A172 (cell line): ENCODE data around the gene SPATA3. TPM values are rescaled to one million over a fixed set of nuclear protein-coding genes. Genes with fewer than 3 reads are reported as not detected.
A peak's percentile ranks its signal among the peaks of the same experiment; 100 is the strongest.

Experiments used
- DNase-seq: peaks from one replicate; pipeline ENCODE4 v3.0.0-alpha.2; 2015; ENCODE audit warnings: low spot score
- total RNA-seq: library from RNA; depleted of rRNA; stranded (reverse); fragments of >200 nt; shearing (Covaris generic); gene quantifications from 2 replicates; pipeline ENCODE4 v1.2.3, GENCODE V29; 2014

The SPATA3 gene
- total RNA-seq, 1 experiment from 2014 or later: not detected

DNA sequence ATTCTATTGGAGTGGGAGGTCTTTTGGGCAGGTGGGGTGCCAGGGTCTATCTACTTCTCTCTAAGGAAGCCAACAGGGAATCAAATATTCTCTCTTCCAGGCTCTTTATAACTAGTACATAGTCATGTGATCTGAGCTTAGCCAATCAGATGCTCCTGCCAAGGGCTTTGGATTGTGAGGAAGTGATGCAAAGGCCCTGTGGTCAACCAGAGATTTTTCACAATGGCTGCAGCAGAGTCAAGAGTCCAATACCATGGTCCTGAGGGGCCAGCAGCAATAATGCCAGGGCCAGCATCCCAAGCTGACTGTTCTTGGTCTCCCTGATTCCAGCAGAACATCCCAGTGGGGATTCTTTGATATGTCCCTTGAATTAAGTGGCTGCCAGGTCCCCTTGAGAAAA, 33.0 kb downstream of the SPATA3 start:
- no peak for DNase-seq

- no peak for DNase-seq
Observed at GRCh38 chr2:231029563-231029962, 33.6 kb downstream of the SPATA3 start.

DNA sequence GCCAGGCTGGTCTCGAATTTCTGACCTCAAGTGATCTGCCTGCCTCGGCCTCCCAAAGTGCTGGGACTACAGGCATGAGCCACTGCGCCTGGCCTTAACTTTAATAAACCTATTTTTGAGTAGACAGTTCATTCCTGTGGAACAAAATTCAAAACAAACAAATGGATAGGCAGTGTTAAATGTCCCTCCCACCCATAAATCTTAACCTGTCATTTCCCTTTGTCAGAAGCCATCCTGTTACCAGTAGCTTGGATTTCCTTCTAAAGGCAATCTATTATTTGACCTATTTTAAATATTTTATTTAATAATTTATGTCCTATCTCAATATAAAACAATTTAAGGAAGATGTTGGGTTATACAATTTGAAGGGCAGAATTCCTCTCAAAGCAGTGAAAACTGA, 34.8 kb downstream of the SPATA3 start:
- DNase-seq: no peak

DNA sequence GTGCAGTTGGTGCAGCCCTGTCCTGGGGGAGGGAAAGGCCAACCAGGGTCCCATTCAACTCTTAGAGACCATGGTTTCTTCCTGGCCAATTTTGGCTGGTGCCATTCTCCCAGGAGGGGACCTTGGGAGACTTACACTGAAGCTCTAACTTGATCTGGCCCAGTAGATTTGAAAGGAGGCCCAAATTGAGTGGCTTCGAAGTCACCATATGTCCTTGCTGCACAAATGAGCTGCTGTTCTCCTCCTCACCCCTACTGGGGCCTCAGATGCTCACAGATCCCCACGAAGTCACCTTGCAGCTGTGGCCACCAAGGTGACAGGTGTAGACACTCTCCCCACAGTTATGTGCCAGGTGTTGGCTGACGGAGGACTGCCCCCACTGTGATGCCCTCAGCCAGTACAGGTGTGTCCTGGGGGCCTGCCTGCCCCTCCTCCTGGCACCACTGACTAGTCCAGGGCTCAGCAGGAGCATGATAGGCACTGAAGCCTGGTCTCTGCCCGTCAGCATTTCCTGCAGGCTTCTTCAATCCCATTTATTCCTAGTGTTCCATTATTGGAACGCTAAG, 36.7 kb downstream of the SPATA3 start:
- DNase-seq: no peak

DNA sequence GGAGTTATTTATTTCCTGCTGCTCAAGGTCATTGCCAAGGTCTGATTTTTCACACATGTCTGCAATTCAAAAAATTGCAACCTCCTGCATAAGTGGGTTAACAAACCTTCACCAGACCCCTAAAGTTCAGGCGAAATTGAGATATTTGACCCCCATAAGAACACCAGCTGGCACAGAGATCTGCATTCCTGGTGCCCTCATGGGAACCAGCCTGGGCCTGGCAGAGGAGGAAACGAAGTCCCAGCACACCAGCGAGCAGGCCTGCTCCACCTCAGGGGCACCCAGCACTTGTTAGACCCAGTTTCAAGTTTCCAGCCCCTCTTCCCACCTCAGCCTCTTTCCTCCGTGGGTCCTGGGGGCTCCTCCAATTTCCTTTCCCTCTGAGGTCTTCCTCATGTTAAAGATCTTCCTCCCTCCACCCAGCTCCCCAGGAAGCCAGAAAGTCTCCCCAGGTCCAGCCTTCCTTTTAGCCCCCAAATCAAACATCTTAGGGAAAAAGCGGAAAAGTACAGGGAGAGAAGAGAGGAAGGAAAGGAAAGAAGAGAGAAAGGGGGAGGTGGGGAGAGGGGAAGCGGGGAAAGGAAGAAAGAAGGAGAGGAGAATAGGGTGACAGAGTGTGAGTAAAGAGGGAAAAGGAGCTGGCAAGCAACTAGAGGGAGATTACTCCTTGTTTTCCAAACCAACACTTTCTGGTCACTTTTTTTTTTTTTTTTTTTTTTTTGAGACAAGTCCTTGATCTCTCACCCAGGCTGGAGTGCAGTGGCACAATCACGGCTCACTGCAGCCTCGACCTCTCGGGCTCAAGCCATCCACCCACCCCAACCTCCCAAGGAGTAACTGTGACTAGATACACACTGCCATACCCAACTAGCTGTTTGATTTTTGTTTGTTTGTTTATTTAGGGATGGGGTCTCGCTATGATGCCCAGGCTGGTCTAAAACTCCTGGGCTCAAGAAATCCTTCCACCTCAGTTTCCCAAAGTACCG, 37.5 kb downstream of the SPATA3 start:
- DNase-seq: no peak

DNA sequence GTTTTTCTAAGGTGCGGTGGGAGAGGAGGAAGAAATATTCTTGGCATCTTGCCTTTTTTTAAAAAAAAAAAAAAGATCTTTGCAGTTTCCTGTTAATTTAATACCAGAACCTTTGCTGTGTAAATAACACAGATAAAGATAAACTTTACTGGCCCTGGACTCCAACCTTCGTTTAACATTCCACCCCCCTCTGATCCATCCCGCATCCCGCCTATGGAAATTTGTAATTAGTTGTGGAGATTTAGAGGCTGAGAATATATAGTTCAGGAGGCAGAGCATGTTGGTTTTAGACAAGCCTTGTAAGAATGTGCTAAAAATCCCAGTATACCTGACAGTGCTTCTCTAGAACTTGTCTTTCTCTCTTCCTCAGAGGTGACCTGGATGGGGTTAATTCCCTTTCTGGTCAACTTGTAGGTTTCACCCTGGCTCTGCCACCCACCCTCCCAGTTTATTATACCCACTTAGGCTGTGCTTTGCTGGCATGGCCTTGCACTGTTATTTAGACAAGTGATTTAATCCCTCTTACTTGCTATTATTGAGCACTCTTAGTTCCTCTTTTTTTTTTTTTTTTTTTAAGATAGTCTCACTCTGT, 38.5 kb downstream of the SPATA3 start:
- no peak for DNase-seq

- DNase-seq: no peak
Observed at GRCh38 chr2:231036131-231036530, 40.2 kb downstream of the SPATA3 start.

GRCh38 chr2:231036578-231037106, 40.7 kb downstream of the SPATA3 start:
- DNase-seq: no peak

DNA sequence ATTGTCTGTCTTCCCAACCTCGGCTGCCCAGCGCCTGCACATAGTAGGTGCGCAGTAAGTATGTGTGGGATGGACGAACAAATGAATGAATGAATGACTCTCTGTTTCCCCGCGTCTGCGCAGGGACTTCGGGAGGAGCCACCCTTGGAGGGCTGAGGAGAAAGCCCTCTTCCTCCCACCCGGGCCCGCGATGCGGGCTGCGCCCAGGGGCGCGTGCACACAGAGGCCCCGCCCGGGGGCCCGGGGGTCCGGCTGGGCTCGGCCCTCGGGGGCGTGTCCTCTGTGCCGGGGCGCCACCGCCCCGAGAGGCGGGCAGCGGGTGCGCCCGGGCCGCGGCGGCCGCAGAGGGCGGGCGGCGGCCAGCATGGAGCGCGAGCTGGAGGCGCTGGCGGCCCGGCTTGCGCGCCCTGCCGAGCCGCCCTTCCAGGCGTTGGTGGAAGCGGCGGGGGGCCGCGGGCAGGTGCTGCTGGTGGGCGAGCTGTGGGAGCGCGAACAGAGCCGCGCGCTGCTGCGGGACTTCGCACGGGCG, 41.3 kb downstream of the SPATA3 start, which contains the start of gene C2orf72:
Gene C2orf72, plus strand, starts transcription at position 322 of the 529 bp plus-strand sequence. Its CDS starts 43 bp downstream, at position 365.
- no peak for DNase-seq

DNA sequence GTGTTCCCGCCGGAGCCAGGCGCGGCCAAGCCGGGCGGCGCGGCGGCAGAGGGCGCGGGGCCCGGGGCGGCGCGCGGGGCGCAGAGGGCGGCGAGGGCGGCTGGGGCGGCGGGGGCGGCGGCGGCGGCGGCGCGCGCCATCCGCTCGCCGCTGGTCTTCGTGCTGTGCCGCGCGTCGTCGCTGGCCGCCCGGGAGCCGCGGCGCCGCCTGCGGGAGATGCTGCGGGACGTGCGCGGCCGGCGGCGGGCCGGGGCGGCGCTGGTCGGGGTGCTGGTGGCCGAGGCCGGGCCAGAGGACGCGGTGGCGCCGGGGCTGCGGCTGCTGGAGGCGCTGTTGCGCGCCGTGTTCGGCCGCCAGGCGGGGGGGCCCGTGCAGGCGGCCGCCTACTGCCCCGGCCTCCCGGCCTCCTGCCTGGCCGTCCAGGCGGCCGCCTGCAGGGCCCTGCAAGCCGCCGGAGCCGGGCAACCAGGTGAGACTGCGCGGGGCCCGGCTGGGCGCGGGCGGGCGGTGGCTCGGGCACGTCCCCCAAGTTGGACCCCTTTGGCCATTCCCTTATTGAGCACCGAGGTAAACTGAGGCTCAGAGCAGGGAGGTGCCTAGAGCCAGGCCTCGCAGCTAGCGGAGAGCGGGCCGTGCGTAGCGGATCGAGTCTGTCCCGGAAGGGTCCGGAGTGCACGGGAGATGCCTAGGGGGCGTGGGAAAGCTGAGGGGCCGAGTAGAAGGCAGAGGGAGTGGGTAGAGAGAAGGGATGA, 42.0 kb downstream of the SPATA3 start:
- DNase-seq: no peak

DNA sequence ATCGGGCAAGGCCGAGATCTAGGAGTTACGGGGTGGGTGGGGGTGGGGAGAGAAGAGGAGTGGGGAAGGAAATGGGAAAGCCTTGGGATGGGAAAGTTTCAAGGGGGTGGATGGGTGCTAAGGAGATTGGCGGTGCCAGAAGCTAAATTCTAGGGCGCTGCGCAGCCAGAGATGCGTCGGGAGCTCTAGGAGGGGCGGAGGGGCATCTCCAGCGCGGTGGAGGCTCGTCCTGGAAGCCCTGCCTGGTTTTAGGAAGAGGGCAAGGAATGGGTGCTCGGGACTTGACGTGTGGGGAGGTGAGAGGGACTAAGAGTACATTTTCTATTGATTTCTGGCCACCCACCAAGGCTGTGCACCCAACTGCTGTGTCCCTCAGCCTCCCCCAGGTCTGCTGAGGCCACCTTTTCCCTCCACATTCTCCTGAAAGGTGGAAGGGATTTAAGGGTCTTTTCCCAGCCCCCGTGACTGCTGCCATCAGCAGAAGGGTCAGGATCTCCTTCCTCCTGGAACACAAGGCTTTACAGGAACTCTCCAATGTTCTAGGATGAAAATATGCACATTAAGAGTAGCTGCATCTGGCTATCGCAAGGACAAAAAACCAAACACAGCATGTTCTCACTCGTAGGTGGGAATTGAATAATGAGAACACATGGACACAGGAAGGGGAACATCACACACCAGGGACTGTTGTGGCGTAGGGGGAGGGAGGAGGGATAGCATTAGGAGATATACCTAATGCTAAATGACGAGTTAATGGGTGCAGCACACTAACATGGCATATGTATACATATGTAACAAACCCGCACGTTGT, 42.8 kb downstream of the SPATA3 start:
- DNase-seq: no peak

GRCh38 chr2:231039294-231039664, 43.4 kb downstream of the SPATA3 start:
- no peak for DNase-seq

DNA sequence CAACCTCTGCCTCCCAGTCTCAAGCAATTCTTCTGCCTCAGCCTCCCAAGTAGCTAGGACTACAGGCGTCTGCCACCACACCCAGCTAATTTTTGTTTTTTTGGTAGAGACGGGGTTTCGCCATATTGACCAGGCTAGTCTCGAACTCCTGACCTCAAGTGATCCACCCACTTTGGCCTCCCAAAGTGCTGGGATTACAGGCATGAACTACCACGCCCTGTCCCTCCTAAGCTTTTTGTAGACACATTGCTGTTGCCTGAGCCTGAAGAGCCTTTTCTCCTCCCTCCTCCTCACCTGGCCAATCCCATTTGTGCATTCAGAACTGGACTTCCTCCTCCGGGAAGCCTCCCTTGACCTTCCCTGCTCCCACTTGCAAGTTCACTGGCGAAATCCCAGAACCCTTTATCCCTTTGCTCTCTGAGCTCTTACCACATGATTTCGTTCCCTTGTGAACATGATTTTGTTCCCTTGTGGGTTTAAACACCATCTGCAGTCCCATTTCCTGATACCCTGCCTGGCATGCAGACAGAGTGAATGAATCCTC, 44.0 kb downstream of the SPATA3 start:
- no peak for DNase-seq

GRCh38 chr2:231041061-231041689, 45.3 kb downstream of the SPATA3 start:
- peak; percentile 26 for DNase-seq

DNA sequence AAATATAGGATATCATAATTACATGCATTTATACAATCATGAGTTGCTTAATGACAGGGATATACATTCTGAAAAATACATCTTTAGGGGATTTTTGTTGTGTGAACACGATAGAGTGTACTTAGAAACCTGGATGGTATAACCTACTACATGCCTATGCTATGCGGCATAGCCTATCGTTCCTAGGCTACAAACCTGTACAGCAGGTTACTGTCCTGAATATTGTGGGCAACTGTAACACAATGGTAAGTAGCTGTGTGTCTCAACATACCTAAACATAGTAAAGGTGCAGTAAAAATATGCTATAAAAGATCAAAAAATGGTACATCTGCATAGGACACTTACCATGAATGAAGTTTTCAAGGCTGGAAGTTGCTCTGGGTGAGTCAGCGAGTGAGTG, 47.9 kb downstream of the SPATA3 start:
- DNase-seq: no peak

- DNase-seq: no peak
Observed at GRCh38 chr2:231046916-231047273, 51.0 kb downstream of the SPATA3 start.

DNA sequence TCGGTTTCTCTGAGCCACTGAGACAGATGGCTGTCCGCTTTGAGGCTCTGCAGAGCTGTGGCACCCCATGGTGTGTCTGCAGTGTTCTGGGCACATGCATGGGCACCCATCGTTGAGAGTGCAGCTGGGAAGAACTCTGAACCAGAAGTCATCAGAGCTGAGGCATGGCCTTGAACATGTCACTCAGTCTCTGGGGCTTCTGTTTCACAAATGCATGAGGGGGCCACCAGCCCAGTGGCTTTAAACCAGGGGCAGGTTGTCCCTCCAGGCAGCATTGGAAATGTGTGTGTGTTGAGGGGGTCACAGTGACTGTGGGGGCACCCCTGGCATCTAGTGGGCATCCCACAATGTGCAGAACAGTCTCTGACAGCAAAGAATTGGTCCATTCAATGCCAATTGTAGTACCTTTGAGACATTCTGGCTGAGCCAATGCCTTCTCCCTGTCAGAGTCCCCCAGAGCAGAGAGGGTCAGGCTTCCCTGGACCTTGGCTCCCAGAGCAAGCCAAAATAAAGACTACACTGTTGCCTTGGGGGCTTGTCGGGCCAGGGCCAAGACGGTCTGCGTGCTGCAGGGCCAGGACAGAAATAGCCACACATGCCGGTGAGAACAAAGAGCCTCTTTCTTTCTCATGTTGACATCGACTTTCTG, 51.5 kb downstream of the SPATA3 start:
- DNase-seq: no peak

- no peak for DNase-seq
Observed at GRCh38 chr2:231047923-231048915, 52.3 kb downstream of the SPATA3 start.
